GM12865 (cell line): Measurements from ENCODE around the gene TBC1D22A.

ENCODE experiments used
- DNase-seq: peaks from one replicate; pipeline ENCODE4 v3.0.0; 2010; ENCODE audit warnings: low read depth
- H3K4me3 ChIP-seq: 2 replicates; pipeline ENCODE4 v1.5.1; 2011; ENCODE audit warnings: mild to moderate bottlenecking, low read depth, low read length, control low read depth
- CTCF ChIP-seq: IDR thresholded peaks from 2 replicates; pipeline ENCODE4 v1.5.1; 2011; ENCODE audit warnings: low read length, control low read depth, low read depth, inconsistent platforms; ENCODE audit not compliant: insufficient read depth; ENCODE audit errors: missing control alignments

TBC1D22A gene

DNA sequence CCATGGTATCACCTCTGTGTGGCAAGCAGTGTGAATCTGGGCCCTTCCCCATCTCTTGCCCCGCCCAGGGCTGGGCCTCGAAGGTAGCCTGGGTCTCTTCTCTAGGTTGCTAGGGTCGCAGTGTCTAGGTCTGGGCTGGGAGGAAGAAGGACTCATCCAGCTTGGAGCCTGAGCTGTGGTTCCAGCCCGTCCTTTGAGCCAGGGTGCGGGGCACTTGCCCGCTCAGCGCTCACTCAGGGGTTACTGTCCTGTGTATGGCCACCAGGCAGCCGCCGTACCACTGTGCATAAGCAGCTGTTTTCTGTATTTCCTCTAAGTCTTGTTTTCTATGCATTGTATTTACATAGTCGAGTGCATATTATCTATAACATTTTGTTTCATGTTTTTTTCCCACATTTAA is 160.9 kb downstream of the TBC1D22A start:
- no peak for TF ChIP-seq CTCF
- no peak overlapping the region for H3K4me3 ChIP-seq
- DNase-seq, result no peak

DNA sequence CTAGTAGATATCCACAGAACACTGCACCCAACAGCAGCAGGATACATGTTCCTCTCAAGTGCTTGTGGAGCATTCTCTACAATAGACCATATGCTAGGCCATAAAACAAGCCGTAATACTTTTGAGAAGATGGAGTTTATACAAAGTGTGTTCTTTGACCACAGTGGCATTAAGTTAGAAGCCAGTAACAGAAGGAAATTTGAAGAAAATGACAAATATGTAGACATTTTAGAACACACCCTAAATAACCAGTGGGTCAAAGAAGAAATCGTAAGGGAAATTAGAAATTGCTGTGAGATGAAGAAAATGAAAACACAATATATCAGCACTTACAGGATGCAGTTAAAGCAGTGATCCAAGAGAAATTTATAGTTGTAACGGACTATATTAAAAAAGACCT is 163.4 kb downstream of the TBC1D22A start:
- no peak for DNase-seq
- no peak for TF ChIP-seq CTCF
- no peak overlapping the region for H3K4me3 ChIP-seq

GRCh38 chr22:46929046-46929709 is 166.7 kb downstream of the TBC1D22A start:
- H3K4me3 ChIP-seq, result no peak overlapping the region
- no peak for TF ChIP-seq CTCF
- DNase-seq, result no peak

GRCh38 chr22:46929710-46930204 is 167.3 kb downstream of the TBC1D22A start:
- no peak for DNase-seq
- no peak for TF ChIP-seq CTCF
- no peak overlapping the region for H3K4me3 ChIP-seq

DNA sequence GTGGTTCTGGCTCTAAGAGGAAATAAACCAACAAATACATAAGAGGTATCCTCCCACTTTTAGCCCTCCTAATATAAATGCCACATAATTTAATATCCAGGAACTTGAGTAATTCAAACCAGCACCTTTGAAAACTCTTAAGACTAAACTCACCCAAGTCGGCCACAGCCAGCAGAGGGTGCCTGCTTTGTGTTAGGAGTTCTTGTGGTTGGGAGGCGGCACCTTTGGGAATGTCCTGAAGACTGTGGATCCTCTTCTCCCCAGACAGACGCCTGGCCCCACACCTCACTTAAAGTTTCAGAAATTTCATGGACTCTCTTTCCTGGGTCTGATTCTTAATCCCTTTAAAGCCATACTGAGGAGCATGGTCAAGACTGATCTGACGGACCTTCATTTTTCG is 169.0 kb downstream of the TBC1D22A start:
- no peak for DNase-seq

DNA sequence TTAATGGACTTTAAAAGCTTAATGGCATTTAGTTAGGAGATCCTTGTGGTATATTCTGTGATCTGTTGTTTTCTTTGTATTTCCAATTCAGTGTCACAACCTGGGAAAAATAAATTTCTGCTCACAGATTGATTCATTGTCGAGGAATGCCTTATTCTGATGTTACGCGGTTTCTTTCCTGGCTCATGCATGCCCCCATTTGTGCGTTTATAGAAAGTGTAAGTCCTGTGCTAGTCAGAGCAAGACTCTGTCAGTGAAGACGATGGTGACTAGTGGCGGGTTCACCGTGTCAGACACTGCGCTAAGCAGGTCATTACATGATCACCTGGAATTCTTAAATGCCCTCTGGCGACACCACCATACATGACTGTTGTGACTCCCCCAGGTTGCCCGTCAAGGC is 169.4 kb downstream of the TBC1D22A start:
- no peak overlapping the region for H3K4me3 ChIP-seq
- no peak for DNase-seq
- TF ChIP-seq CTCF, result no peak

More for the DNA sequence above, 169.0 kb downstream of the TBC1D22A start:
- no peak overlapping the region for H3K4me3 ChIP-seq
- TF ChIP-seq CTCF, result no peak
